ENCODE results near the gene ANKRD6. TPM values are rescaled to one million over a fixed set of nuclear protein-coding genes. Genes with fewer than 3 reads are reported as not detected.

Gene ANKRD6
- total RNA-seq, 1 experiment from 2014 or later, result 20.5 TPM

DNA sequence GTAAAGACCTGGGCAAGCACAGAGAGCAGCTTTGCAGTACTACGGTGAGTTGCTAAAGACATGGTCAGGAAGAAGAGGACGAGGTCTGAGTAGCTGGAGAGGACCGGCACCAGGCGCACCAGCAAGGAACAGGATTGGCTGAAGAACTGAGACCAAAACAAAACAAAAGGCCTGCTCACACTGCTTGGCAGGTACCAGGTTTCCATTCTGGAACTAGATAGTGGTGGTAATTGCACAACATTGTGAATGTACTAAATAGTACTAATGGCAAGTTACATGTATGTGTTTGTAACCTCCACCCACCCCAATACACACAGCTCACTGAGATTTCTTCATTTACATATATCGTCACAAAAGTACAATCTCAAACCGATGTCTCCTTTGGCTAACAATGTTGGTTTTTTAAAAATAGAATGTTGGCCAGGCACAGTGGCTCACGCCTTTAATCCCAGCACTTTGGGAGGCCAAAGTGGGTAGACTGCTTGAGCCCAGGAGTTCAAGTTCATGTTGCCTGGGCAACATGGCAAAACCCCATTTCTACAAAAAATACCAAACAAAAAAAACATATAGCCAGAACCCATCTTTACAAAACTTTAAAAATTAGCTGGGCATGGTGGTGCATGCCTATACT is 238.1 kb downstream of the ANKRD6 start:
- no peaks in the 10 kb centered on the region for H3K27me3 ChIP-seq (replicated peaks; ENCODE audit: control insufficient read depth, insufficient read depth, low read length)
- TF ChIP-seq, protein P1, sequence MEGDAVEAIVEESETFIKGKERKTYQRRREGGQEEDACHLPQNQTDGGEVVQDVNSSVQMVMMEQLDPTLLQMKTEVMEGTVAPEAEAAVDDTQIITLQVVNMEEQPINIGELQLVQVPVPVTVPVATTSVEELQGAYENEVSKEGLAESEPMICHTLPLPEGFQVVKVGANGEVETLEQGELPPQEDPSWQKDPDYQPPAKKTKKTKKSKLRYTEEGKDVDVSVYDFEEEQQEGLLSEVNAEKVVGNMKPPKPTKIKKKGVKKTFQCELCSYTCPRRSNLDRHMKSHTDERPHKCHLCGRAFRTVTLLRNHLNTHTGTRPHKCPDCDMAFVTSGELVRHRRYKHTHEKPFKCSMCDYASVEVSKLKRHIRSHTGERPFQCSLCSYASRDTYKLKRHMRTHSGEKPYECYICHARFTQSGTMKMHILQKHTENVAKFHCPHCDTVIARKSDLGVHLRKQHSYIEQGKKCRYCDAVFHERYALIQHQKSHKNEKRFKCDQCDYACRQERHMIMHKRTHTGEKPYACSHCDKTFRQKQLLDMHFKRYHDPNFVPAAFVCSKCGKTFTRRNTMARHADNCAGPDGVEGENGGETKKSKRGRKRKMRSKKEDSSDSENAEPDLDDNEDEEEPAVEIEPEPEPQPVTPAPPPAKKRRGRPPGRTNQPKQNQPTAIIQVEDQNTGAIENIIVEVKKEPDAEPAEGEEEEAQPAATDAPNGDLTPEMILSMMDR (IDR thresholded peaks at IDR 0.05; ENCODE audit: insufficient read depth in 1 of 2, low read depth in 1 of 2, low read length in 1 of 2, severe bottlenecking in 1 of 2, unreplicated experiment in 1 of 2), result no peak
- Mint-ChIP-seq H3K9me3 (ENCODE audit: unreplicated experiment) (no peaks in the 10 kb centered on the region), H3K36me3 (ENCODE audit: insufficient read depth, unreplicated experiment) (peaks cover 73% of the 10 kb centered on the region), H3K27ac (ENCODE audit: unreplicated experiment) (no peak overlapping the region), H3K4me1 (ENCODE audit: low read depth, unreplicated experiment) (no peaks in the 10 kb centered on the region), H3K27me3 (ENCODE audit: insufficient read depth, unreplicated experiment) (no peaks in the 10 kb centered on the region), H3K4me3 (ENCODE audit: unreplicated experiment) (no peak overlapping the region)
- peaks cover 2% of the 10 kb centered on the region for H3K36me3 ChIP-seq (ENCODE audit: control insufficient read depth, insufficient read depth, low read length)
- H3K9me3 ChIP-seq, result no peaks in the 10 kb centered on the region
- H3K4me1 ChIP-seq, result no peaks in the 10 kb centered on the region
- intact Hi-C loops (cut with micrococcal nuclease; ENCODE audit: unreplicated experiment), result no loop called here
- POLR2A ChIA-PET, result no interaction called here
- BruUV-seq (replicated peaks), result no TSS peak
- no peak overlapping the region for H3K4me3 ChIP-seq (ENCODE audit: low read depth, low read length)
- CTCF ChIA-PET, result no interaction called here
- DNase-seq, result no peak

DNA sequence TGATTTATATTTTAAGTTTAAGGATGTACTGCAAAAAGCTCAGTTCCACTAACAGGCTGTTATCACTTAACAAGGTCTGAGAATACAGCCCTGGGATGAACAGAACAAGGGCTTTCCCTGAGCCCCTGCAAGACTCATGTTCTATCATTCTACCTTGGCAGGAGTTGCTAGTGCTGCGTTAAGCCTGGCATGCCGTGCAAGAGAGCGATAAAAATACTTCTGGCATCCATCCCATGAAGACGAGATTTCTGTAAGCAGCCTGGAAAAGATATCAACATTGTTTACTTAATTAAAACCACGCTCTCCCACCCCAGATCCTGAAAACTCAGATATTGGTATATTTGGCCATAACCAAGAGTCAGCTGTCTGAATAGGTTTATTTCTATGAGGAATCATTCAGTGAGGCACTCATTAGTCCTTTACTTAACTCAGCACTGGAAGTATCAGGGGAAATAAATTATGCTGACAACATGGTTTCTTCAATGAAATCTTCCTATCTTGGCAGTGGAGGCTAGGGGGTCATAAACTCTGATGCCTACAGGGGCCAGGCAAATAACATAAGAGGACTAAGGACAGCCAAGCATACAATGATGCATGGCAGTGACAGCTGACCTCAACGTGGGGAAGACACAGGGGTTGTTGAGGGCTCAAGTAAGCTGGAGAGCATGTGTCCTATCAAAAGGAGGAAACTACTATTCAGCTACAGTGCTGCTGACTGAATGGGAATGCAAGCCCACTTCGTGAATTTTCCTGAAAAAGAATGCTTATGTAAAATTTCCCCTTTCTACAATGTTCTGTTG is 243.2 kb downstream of the ANKRD6 start:
- TF ChIP-seq, protein P1 (IDR thresholded peaks at IDR 0.05; ENCODE audit: insufficient read depth in 1 of 2, low read depth in 1 of 2, low read length in 1 of 2, severe bottlenecking in 1 of 2, unreplicated experiment in 1 of 2), result no peak
- intact Hi-C loops (cut with micrococcal nuclease; ENCODE audit: unreplicated experiment), result no loop called here
- no peak for DNase-seq
- no peak overlapping the region for H3K27ac Mint-ChIP-seq (ENCODE audit: unreplicated experiment)
- no TSS peak for BruUV-seq (replicated peaks)
- Histone ChIP-seq H3K4me3 (ENCODE audit: low read depth, low read length) (no peak overlapping the region), H3K27me3 (replicated peaks; ENCODE audit: control insufficient read depth, insufficient read depth, low read length) (no peaks in the 10 kb centered on the region), H3K36me3 (ENCODE audit: control insufficient read depth, insufficient read depth, low read length) (peaks cover 2% of the 10 kb centered on the region), H3K9me3 (no peaks in the 10 kb centered on the region), H3K4me1 (no peaks in the 10 kb centered on the region)
- H3K4me1 Mint-ChIP-seq (ENCODE audit: low read depth, unreplicated experiment), result no peaks in the 10 kb centered on the region
- POLR2A ChIA-PET, result no interaction called here
- no peak overlapping the region for H3K4me3 Mint-ChIP-seq (ENCODE audit: unreplicated experiment)
- H3K36me3 Mint-ChIP-seq (ENCODE audit: insufficient read depth, unreplicated experiment), result peaks cover 77% of the 10 kb centered on the region
- CTCF ChIA-PET, result no interaction called here
- no peaks in the 10 kb centered on the region for H3K9me3 Mint-ChIP-seq (ENCODE audit: unreplicated experiment)
- H3K27me3 Mint-ChIP-seq (ENCODE audit: insufficient read depth, unreplicated experiment), result no peaks in the 10 kb centered on the region

DNA sequence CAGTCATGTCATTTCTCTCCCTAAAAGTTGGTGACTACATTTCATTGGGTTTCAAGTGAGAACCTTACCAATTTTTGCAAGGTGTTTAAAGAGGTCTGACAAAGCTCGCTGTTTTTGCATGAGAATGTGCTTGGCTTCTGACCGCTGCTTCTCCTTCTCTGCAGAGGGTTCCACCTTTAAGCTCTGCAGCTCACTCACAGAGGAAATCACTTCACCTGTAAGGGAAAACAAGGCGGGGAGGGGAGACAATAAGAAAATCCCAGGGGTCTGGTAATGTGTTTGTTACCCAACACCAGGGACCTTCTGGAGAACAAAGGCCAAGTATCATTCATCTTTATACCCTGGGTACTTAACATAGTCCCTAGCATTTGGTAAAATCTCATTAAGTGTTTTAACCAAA is 245.6 kb downstream of the ANKRD6 start:
- Histone ChIP-seq H3K9me3 (no peaks in the 10 kb centered on the region), H3K27me3 (replicated peaks; ENCODE audit: control insufficient read depth, insufficient read depth, low read length) (no peaks in the 10 kb centered on the region), H3K4me3 (ENCODE audit: low read depth, low read length) (no peak overlapping the region), H3K36me3 (ENCODE audit: control insufficient read depth, insufficient read depth, low read length) (peaks cover 2% of the 10 kb centered on the region), H3K4me1 (no peaks in the 10 kb centered on the region)
- intact Hi-C loops (cut with micrococcal nuclease; ENCODE audit: unreplicated experiment), result no loop called here
- ChIA-PET POLR2A (no interaction called here), CTCF (no interaction called here)
- no peak for DNase-seq
- Mint-ChIP-seq H3K4me1 (ENCODE audit: low read depth, unreplicated experiment) (no peaks in the 10 kb centered on the region), H3K27me3 (ENCODE audit: insufficient read depth, unreplicated experiment) (no peaks in the 10 kb centered on the region), H3K9me3 (ENCODE audit: unreplicated experiment) (no peaks in the 10 kb centered on the region), H3K36me3 (ENCODE audit: insufficient read depth, unreplicated experiment) (peaks cover 80% of the 10 kb centered on the region), H3K27ac (ENCODE audit: unreplicated experiment) (no peak overlapping the region), H3K4me3 (ENCODE audit: unreplicated experiment) (no peak overlapping the region)
- TF ChIP-seq, protein P1 (IDR thresholded peaks at IDR 0.05; ENCODE audit: insufficient read depth in 1 of 2, low read depth in 1 of 2, low read length in 1 of 2, severe bottlenecking in 1 of 2, unreplicated experiment in 1 of 2), result no peak
- no TSS peak for BruUV-seq (replicated peaks)

Data from Caco-2 (cell line).